Peyer's patch (tissue), 4 donors: ENCODE measurements around the gene RFX3. TPM values are rescaled to one million over a fixed set of nuclear protein-coding genes. Genes with fewer than 3 reads are reported as not detected.

Source experiments
- DNase-seq, 3 donors: peaks; one replicate each; pipeline ENCODE4 v3.0.0-alpha.2; 2017 to 2019
- H3K27ac ChIP-seq, 4 donors: fragments of 200-600 bp; sonication (generic); one replicate each; pipeline ENCODE4 v1.5.1; 2016 to 2019
- H3K27me3 ChIP-seq, 2 donors: fragments of 200-600 bp; sonication (generic); one replicate each; pipeline ENCODE4 v1.5.1; 2019
- H3K36me3 ChIP-seq, 3 donors: fragments of 200-600 bp; sonication (generic); one replicate each; pipeline ENCODE4 v1.5.1; 2016 to 2019
- H3K4me1 ChIP-seq, 4 donors: fragments of 200-600 bp; sonication (generic); one replicate each; pipeline ENCODE4 v1.5.1; 2016 to 2019
- H3K4me3 ChIP-seq, 4 donors: fragments of 200-600 bp; sonication (generic); 1 replicate in 3 of 4; 2 replicates in 1 of 4; pipeline ENCODE4 v1.5.1; 2016 to 2019; ENCODE audit warnings: mild to moderate bottlenecking in 1 of 4
- H3K9me3 ChIP-seq, 4 donors: fragments of 200-600 bp; sonication (generic); one replicate each; pipeline ENCODE4 v1.5.1; 2016 to 2019; ENCODE audit warnings: mild to moderate bottlenecking in 1 of 4
- POLR2A ChIP-seq, 2 donors: fragments of 450-650 bp; IDR thresholded peaks; one replicate each; pipeline ENCODE4 v1.5.1; 2017; ENCODE audit warnings: antibody characterized with exemption in 2 of 2, mild to moderate bottlenecking in 2 of 2, moderate library complexity in 2 of 2
- total RNA-seq, 4 donors: library from RNA; depleted of rRNA; stranded (reverse); fragments of >200 nt; gene quantifications; one replicate each; pipeline ENCODE4 v1.1.0, GENCODE V29; 2016
- TF ChIP-seq, protein P1 (sequence below), 6 experiments: fragments of 450-650 bp in 4 of 6; fragments of 200-600 bp in 2 of 6; sonication (generic) in 1 of 6; IDR thresholded peaks; one replicate each; pipeline ENCODE4 v1.5.1; 2017 to 2019; ENCODE audit warnings: antibody characterized with exemption in 6 of 6, mild to moderate bottlenecking in 3 of 6, moderate library complexity in 1 of 6

Gene RFX3
- total RNA-seq, 4 donors from 2014 or later = 3.9 to 31.4 (median 9.5) TPM

- no peak for TF ChIP-seq POLR2A (IDR thresholded peaks at IDR 0.05)
- TF ChIP-seq, protein P1, sequence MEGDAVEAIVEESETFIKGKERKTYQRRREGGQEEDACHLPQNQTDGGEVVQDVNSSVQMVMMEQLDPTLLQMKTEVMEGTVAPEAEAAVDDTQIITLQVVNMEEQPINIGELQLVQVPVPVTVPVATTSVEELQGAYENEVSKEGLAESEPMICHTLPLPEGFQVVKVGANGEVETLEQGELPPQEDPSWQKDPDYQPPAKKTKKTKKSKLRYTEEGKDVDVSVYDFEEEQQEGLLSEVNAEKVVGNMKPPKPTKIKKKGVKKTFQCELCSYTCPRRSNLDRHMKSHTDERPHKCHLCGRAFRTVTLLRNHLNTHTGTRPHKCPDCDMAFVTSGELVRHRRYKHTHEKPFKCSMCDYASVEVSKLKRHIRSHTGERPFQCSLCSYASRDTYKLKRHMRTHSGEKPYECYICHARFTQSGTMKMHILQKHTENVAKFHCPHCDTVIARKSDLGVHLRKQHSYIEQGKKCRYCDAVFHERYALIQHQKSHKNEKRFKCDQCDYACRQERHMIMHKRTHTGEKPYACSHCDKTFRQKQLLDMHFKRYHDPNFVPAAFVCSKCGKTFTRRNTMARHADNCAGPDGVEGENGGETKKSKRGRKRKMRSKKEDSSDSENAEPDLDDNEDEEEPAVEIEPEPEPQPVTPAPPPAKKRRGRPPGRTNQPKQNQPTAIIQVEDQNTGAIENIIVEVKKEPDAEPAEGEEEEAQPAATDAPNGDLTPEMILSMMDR (IDR thresholded peaks at IDR 0.05) = no peak
- Histone ChIP-seq H3K27me3 (no peaks in the 10 kb centered on the region), H3K27ac (no peak overlapping the region), H3K4me3 (no peak overlapping the region), H3K9me3 (no peaks in the 10 kb centered on the region), H3K4me1 (no peaks in the 10 kb centered on the region), H3K36me3 (no peaks in the 10 kb centered on the region)
- no peak for DNase-seq
Observed at GRCh38 chr9:3238236-3238635, 287.6 kb downstream of the RFX3 start.

DNA sequence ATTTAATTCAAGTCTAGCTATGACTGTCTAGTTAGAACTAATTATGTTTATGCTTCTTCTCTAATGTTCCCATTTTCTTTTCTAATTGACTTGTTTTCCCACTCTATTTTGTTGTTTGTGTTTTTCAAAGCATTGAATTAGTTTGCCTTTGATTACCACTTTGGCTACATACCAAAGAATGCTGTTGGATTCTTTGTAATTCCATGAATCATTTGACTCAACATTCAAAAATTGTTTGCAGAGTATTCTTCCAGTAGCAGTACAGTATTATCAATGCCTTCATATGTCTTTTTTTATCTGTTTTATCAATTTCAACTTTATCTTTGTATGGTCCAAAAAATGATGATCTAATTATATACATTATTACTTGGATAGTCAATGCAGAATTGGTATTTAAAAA, 288.7 kb downstream of the RFX3 start:
- H3K27me3 ChIP-seq = no peaks in the 10 kb centered on the region
- DNase-seq = no peak
- TF ChIP-seq, protein P1 (IDR thresholded peaks at IDR 0.05) = no peak
- no peaks in the 10 kb centered on the region for H3K9me3 ChIP-seq
- no peak overlapping the region for H3K27ac ChIP-seq
- H3K36me3 ChIP-seq = no peaks in the 10 kb centered on the region
- no peaks in the 10 kb centered on the region for H3K4me1 ChIP-seq
- H3K4me3 ChIP-seq = no peak overlapping the region

DNA sequence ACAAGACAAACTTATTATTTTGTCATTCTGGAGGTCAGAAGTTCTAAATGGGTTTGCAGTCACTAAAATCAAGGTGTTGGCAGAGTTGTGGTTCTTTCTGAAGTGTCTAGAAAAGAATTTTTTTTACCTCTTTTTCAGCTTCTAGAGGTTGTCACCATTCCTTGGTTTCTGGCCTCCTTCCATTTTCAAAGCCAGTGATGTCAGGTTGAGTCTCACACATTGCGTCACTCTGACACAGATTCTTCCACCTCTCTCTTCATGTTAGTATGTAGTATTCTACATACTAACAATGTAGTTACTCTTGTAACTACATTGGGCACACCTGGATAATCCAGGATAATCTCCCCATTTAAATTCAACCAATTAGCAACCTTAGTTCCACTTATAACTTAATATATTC, 290.3 kb downstream of the RFX3 start:
- Histone ChIP-seq H3K27ac (no peak overlapping the region), H3K9me3 (no peaks in the 10 kb centered on the region), H3K4me3 (no peak overlapping the region), H3K4me1 (no peaks in the 10 kb centered on the region), H3K36me3 (no peaks in the 10 kb centered on the region), H3K27me3 (no peaks in the 10 kb centered on the region)
- TF ChIP-seq, protein P1 (IDR thresholded peaks at IDR 0.05) = no peak
- no peak for TF ChIP-seq POLR2A (IDR thresholded peaks at IDR 0.05)
- no peak for DNase-seq

DNA sequence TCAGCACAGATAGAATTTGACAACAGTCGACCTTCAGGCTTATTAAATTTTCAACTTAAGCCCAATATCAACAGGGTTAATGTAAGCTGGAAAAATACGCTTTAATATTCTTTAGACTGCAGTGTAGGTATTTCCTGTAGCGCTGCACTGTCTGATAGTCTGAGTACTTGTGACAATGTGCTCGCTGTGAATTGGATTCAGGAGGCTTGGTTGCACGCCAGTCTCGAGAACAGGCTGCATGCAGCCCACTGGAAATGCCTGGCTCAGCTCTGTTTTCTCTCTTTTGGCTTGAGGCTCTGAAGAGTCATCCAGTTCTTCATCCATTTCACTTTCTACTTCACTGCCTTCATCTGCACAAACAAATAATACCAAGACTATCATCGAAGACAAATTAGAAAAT, 300.9 kb downstream of the RFX3 start:
- Histone ChIP-seq H3K4me3 (no peak overlapping the region), H3K9me3 (no peaks in the 10 kb centered on the region), H3K4me1 (no peaks in the 10 kb centered on the region), H3K36me3 (no peaks in the 10 kb centered on the region), H3K27me3 (no peaks in the 10 kb centered on the region), H3K27ac (no peak overlapping the region)
- no peak for DNase-seq
- no peak for TF ChIP-seq POLR2A (IDR thresholded peaks at IDR 0.05)
- TF ChIP-seq, protein P1 (IDR thresholded peaks at IDR 0.05) = no peak

DNA sequence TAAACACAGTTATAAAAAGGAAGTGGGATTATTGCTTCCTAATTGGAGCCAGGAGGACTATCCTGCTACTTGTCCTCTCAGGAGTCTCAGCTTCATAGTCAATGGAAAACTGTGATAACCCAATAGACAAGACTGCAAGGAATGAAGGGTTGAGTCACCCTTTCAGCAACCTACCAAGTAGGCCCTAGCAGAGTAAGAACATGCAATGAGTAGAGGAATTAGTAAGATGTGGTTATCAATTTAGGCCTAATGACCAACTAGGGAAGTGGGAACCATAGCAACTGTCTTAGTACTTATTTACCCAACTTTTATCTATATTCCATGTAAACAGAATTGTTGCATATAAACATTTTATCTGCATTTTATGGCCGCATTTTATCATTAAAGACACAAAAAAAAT, 310.1 kb downstream of the RFX3 start:
- DNase-seq = no peak
- Histone ChIP-seq H3K36me3 (no peaks in the 10 kb centered on the region), H3K27me3 (no peaks in the 10 kb centered on the region), H3K4me3 (no peak overlapping the region), H3K27ac (no peak overlapping the region), H3K4me1 (no peaks in the 10 kb centered on the region), H3K9me3 (no peaks in the 10 kb centered on the region)
- TF ChIP-seq, protein P1 (IDR thresholded peaks at IDR 0.05) = no peak
- no peak for TF ChIP-seq POLR2A (IDR thresholded peaks at IDR 0.05)

DNA sequence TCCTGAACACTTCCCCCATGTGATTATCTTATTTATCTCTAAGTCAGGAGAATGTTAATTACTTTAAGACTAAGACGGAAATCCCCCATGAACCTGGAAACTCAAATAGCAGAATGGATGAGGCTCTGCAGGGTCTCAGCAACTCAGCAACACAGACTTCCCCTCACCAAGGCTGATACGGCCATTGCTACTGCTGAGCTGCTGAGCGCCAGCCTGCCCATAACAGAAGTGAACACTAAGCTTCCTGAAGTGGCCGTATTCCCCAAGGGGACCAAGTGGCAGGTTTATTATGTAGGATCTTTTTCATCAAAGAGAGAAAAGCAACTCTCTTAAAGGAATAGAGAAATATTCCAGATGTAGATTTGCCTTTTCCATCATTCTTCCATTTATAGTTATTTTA, 311.1 kb downstream of the RFX3 start:
- Histone ChIP-seq H3K4me1 (no peaks in the 10 kb centered on the region), H3K4me3 (no peak overlapping the region), H3K36me3 (no peaks in the 10 kb centered on the region), H3K27ac (no peak overlapping the region), H3K9me3 (no peaks in the 10 kb centered on the region), H3K27me3 (no peaks in the 10 kb centered on the region)
- TF ChIP-seq POLR2A (IDR thresholded peaks at IDR 0.05) = no peak
- TF ChIP-seq, protein P1 (IDR thresholded peaks at IDR 0.05) = no peak
- no peak for DNase-seq
